Large intestine (tissue), 3 donors: ENCODE measurements around the gene MAN1C1. TPM values are rescaled to one million over a fixed set of nuclear protein-coding genes. Genes with fewer than 3 reads are reported as not detected.

Source experiments
- DNase-seq, 2 donors: peaks; one replicate each; pipeline versions ENCODE4 v3.0.0 to v3.0.0-alpha.2; 2013
- H3K27ac ChIP-seq: one replicate; pipeline ENCODE4 v1.5.1; 2013; ENCODE audit warnings: low read length
- H3K27me3 ChIP-seq: 2 replicates; pipeline ENCODE4 v1.6.1; 2013; ENCODE audit warnings: low read length; ENCODE audit not compliant: control insufficient read depth, insufficient read depth
- H3K36me3 ChIP-seq: 2 replicates; pipeline ENCODE4 v1.6.1; 2013; ENCODE audit warnings: low read length; ENCODE audit not compliant: control insufficient read depth, insufficient read depth
- H3K4me1 ChIP-seq: one replicate; pipeline ENCODE4 v1.6.1; 2013; ENCODE audit warnings: low read length; ENCODE audit not compliant: control insufficient read depth, insufficient read depth
- H3K4me3 ChIP-seq: one replicate; pipeline ENCODE4 v1.5.1; 2013; ENCODE audit warnings: low read length
- H3K9me3 ChIP-seq: one replicate; pipeline ENCODE4 v1.6.1; 2013; ENCODE audit warnings: mild to moderate bottlenecking, low read depth, low read length, moderate library complexity; ENCODE audit not compliant: control insufficient read depth
- WGBS: methylation state at CpG from one replicate; pipeline ENCODE4 v1.1.5; 2013; ENCODE audit warnings: low lambda C conversion rate; ENCODE audit not compliant: insufficient coverage; 5-methylcytosine and 5-hydroxymethylcytosine counted together
- polyA plus RNA-seq: library from polyadenylated mRNA; unstranded; fragments of 120-200 nt; gene quantifications from one replicate; pipeline ENCODE4 v1.2.1, GENCODE V29; 2013

The MAN1C1 gene
- polyA plus RNA-seq, 1 donor: 21.2 TPM

GRCh38 chr1:25829046-25829445 is 212.5 kb downstream of the MAN1C1 start:
- no peak for DNase-seq
- Histone ChIP-seq H3K9me3 (no peaks in the 10 kb centered on the region), H3K27ac (no peak overlapping the region), H3K4me3 (no peak overlapping the region), H3K36me3 (peaks cover 83% of the 10 kb centered on the region), H3K27me3 (no peaks in the 10 kb centered on the region), H3K4me1 (peaks cover 20% of the 10 kb centered on the region)
- no CpG with 5 or more reads among the region's 1 CpG for WGBS

DNA sequence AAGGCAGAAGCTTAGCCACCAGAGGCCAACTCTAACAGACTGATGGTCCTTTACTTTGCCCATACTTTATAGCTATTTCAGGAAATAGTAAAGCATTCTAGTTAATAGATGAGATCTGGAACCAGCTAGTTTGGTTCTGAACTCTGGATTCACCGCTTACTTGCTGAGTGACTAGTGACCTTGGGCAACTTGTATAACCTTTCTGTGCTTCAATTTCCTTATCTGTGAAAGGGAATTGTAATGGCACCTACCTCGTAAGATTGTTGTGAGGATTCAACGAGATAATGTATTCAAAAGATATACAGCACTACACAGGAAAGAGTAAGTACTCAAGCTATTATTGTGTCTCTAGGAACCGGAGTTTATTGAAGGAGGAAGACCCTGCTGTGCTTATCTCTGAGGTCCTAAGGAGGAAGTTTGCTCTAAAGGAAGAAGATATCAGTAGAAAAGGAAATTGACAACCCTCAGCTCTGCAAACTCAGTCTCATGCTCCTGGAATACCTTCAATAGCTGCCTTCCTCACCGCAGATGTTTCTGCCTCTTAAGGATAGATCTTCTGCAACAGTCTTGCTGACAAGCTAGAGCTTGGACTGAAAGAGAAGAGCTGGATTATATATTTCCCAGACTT is 215.1 kb downstream of the MAN1C1 start:
- peaks cover 20% of the 10 kb centered on the region for H3K4me1 ChIP-seq
- no peak overlapping the region for H3K4me3 ChIP-seq
- H3K36me3 ChIP-seq: peaks cover 79% of the 10 kb centered on the region
- DNase-seq: no peak
- H3K27me3 ChIP-seq: no peaks in the 10 kb centered on the region
- no CpG with 5 or more reads among the region's 5 CpGs for WGBS
- peak overlapping the region; percentile 10 for H3K27ac ChIP-seq
- no peaks in the 10 kb centered on the region for H3K9me3 ChIP-seq

DNA sequence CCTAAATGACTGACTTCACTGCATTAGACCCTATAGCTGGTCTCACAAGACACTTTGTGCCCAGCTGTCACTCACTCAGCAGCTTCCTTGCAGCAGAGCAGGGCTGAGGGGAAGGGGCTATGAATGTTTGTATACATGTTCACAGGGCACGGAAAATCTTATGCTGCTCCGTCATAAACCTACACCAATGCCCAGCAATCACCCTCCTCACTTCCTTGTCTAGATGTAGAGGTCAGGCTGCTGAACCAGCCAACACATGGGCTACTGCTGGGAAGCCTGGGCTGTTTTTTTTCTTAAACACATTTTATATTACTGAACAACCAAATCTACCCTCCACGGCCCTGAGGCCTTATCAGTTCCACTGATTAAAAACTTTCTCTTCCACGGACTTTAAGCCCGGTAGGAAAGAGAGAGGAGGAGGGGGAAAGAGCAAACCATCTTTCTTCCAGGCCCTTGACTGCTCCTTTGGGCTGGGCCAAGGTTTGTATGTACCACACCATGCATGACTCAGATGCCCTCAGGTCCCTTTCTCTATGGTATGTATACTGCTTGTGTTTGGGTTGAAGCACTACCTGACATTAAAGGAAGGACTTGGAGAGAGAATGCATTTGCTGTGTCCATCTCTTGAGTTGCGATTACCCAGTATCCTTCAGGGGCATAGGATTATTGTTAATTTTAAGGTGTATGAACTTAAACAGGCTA is 215.9 kb downstream of the MAN1C1 start:
- Histone ChIP-seq H3K9me3 (no peaks in the 10 kb centered on the region), H3K27me3 (no peaks in the 10 kb centered on the region), H3K4me3 (no peak overlapping the region), H3K4me1 (peaks cover 20% of the 10 kb centered on the region), H3K27ac (peak overlapping the region; percentile 10), H3K36me3 (peaks cover 72% of the 10 kb centered on the region)
- WGBS: no CpG with 5 or more reads among the region's 6 CpGs
- peak; percentile 31 to 68 for DNase-seq

GRCh38 chr1:25833158-25833557 is 216.6 kb downstream of the MAN1C1 start:
- no CpG with 5 or more reads among the region's 5 CpGs for WGBS
- no peak for DNase-seq
- H3K27ac ChIP-seq: no peak overlapping the region
- H3K36me3 ChIP-seq: peaks cover 65% of the 10 kb centered on the region
- no peaks in the 10 kb centered on the region for H3K27me3 ChIP-seq
- peaks cover 20% of the 10 kb centered on the region for H3K4me1 ChIP-seq
- H3K4me3 ChIP-seq: no peak overlapping the region
- no peaks in the 10 kb centered on the region for H3K9me3 ChIP-seq

Other genes with a start within 250 kb of the MAN1C1 start
- 0.60 TPM for gene RHCE, start 196.0 kb upstream of the MAN1C1 start, polyA plus RNA-seq
- gene MACO1, start 185.9 kb upstream of the MAN1C1 start, polyA plus RNA-seq: 17.5 TPM
- gene LDLRAP1, start 73.2 kb upstream of the MAN1C1 start, polyA plus RNA-seq: 17.8 TPM
- gene SELENON, start 183.4 kb downstream of the MAN1C1 start, polyA plus RNA-seq: 62.9 TPM
- 69.8 TPM for gene MTFR1L, start 203.2 kb downstream of the MAN1C1 start, polyA plus RNA-seq
- 2.0 TPM for gene AUNIP, start 242.7 kb downstream of the MAN1C1 start, polyA plus RNA-seq